ENCODE data around the gene WDR36.

- TF ChIP-seq CTCF (IDR thresholded peaks at IDR 0.05 in 2 of 3, conservative IDR thresholded peaks at IDR 0.05 in 1 of 3; ENCODE audit: insufficient read depth in 2 of 3, low read depth in 1 of 3, low read length in 3 of 3) = no peak
- TF ChIP-seq HNRNPL (IDR thresholded peaks at IDR 0.05; ENCODE audit: low read depth, low read length) = no peak
- no peak for TF ChIP-seq CHD2 (IDR thresholded peaks at IDR 0.05; ENCODE audit: low read depth, low read length)
- TF ChIP-seq NR2C2 (CRISPR knock-in tag; IDR thresholded peaks at IDR 0.05) = no peak
- no peak for TF ChIP-seq NR2C2 (tag; IDR thresholded peaks at IDR 0.05)
- TF ChIP-seq EZH2 (IDR thresholded peaks at IDR 0.05; ENCODE audit: borderline replicate concordance, low read depth, low read length) = no peak
- no peak for TF ChIP-seq FOS (IDR thresholded peaks at IDR 0.05; ENCODE audit: extremely low read depth, insufficient read length)
- no peak for TF ChIP-seq L3MBTL2 (IDR thresholded peaks at IDR 0.05)
- TF ChIP-seq RAD51 (IDR thresholded peaks at IDR 0.05; ENCODE audit: borderline replicate concordance, low read depth) = no peak
Measured at GRCh38 chr5:111071413-111071812, 20.7 kb upstream of the WDR36 start, which contains the start of gene TSLP.
